HUES64 (cell line): Measurements from ENCODE around the gene C13orf46.

Source experiments
- H3K27ac ChIP-seq: 2 replicates; pipeline ENCODE4 v1.7.0; 2013; ENCODE audit warnings: low read depth, low read length, inconsistent platforms
- H3K27me3 ChIP-seq: 2 replicates; pipeline ENCODE4 v1.6.1; 2013; ENCODE audit warnings: mild to moderate bottlenecking, low read length; ENCODE audit not compliant: insufficient read depth
- H3K36me3 ChIP-seq: 2 replicates; pipeline ENCODE4 v1.6.1; 2013; ENCODE audit warnings: mild to moderate bottlenecking, low read length; ENCODE audit not compliant: insufficient read depth
- H3K4me1 ChIP-seq: 2 replicates; pipeline ENCODE4 v1.6.1; 2013; ENCODE audit warnings: mild to moderate bottlenecking, low read length, moderate library complexity; ENCODE audit not compliant: insufficient read depth
- H3K4me3 ChIP-seq: 2 replicates; pipeline ENCODE4 v1.5.1; 2013; ENCODE audit warnings: mild to moderate bottlenecking, low read length, moderate library complexity
- H3K9ac ChIP-seq: 2 replicates; pipeline ENCODE4 v1.6.1; 2013; ENCODE audit warnings: mild to moderate bottlenecking, low read depth, low read length
- H3K9me3 ChIP-seq: 2 replicates; pipeline ENCODE4 v1.6.1; 2013; ENCODE audit warnings: low read depth, low read length; ENCODE audit not compliant: insufficient read depth
- WGBS: fragments of 150-250, 120-280 bp; methylation state at CpG from one replicate; pipeline ENCODE4 v1.1.7; 2013; ENCODE audit warnings: missing lambda C conversion rate; 5-methylcytosine and 5-hydroxymethylcytosine counted together

The C13orf46 gene

DNA sequence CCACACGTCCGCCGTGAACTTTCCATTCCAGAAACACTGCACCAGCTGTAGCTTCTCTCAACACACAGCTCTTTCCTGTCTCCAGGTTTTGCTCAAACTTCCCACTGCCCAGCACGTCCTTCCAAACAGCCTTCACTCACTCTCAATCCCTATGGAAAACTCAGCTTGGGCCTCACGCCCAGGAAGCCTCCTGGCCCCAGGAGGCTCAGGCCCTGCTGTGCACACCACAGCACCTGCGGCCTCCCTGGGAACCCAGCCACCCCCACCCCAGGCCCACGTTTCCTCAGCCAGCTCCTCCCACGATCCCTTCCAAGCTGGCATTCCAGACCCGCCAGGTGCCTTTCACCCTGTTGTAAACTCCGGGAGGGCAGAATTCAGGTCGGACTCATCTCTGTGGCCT lies 35.2 kb downstream of the C13orf46 start:
- no peak overlapping the region for H3K9ac ChIP-seq
- no peaks in the 10 kb centered on the region for H3K36me3 ChIP-seq
- H3K27ac ChIP-seq: no peak overlapping the region
- H3K4me1 ChIP-seq: peaks cover 14% of the 10 kb centered on the region; the same call in 1 of the 2 replicates
- no peak overlapping the region for H3K4me3 ChIP-seq
- WGBS: 85% methylated on average over 11 of the region's 11 CpGs
- no peaks in the 10 kb centered on the region for H3K9me3 ChIP-seq
- H3K27me3 ChIP-seq: no peaks in the 10 kb centered on the region

GRCh38 chr13:113938246-113938645 lies 35.6 kb downstream of the C13orf46 start:
- H3K27ac ChIP-seq: no peak overlapping the region
- no peak overlapping the region for H3K4me3 ChIP-seq
- H3K36me3 ChIP-seq: no peaks in the 10 kb centered on the region
- no peak overlapping the region for H3K9ac ChIP-seq
- 83% methylated on average over 7 of the region's 7 CpGs for WGBS
- H3K9me3 ChIP-seq: no peaks in the 10 kb centered on the region
- no peaks in the 10 kb centered on the region for H3K27me3 ChIP-seq
- H3K4me1 ChIP-seq: peaks cover 14% of the 10 kb centered on the region; the same call in 1 of the 2 replicates

- 91% methylated on average over 20 of the region's 20 CpGs for WGBS
- H3K4me3 ChIP-seq: no peak overlapping the region
These were observed 36.2 kb downstream of the C13orf46 start for GRCh38 chr13:113937527-113938180.

GRCh38 chr13:113937073-113937472 lies 36.8 kb downstream of the C13orf46 start:
- Histone ChIP-seq H3K27me3 (no peaks in the 10 kb centered on the region), H3K4me1 (peaks cover 14% of the 10 kb centered on the region; the same call in 1 of the 2 replicates), H3K9ac (no peak overlapping the region), H3K4me3 (no peak overlapping the region), H3K36me3 (no peaks in the 10 kb centered on the region), H3K27ac (no peak overlapping the region), H3K9me3 (no peaks in the 10 kb centered on the region)
- 94% methylated on average over 12 of the region's 12 CpGs for WGBS

More at GRCh38 chr13:113937527-113938180, 36.2 kb downstream of the C13orf46 start:
- Histone ChIP-seq H3K9me3 (no peaks in the 10 kb centered on the region), H3K9ac (no peak overlapping the region), H3K27ac (no peak overlapping the region), H3K4me1 (peaks cover 14% of the 10 kb centered on the region; the same call in 1 of the 2 replicates), H3K36me3 (no peaks in the 10 kb centered on the region), H3K27me3 (no peaks in the 10 kb centered on the region)

DNA sequence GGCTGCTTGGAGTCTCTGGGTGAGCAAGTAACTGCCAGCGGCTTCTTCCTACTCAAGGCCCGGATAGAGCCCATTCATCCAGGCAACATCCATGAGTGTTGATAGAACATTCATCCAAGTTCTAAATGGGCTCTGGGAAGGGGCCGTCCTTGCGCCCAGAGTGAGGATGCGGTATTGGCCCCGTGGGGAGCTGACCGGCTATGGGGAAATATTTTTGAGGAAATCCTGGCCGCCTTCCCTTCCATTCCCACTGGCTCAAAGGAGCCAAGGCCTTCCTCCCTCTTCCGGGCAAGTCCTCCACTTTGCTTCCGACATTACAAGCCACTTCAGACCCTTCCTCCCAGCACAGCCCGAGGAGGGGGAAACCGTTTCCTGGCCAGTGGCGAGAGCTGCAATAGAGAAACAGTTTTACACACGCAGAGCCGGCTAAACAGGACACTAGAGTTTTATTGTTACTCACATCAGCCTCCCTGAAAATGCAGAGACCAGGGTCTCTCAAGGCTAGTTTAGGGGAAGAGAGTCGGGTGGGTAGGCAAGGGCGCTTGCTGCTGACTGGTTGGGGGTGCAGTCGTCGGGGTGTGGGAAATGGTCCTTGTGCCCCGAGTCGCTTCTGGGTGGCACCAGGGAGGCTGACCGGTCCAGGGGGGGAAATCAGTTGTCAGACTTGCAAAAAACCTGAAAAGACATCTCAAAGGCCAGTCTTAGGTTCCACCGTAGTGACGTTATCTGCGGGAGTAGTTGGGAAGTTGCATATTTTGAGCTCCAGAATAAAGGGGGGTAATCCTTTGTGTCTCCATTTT lies 37.5 kb downstream of the C13orf46 start:
- H3K4me1 ChIP-seq: peaks cover 14% of the 10 kb centered on the region; the same call in 1 of the 2 replicates
- WGBS: 96% methylated on average over 25 of the region's 25 CpGs
- no peaks in the 10 kb centered on the region for H3K27me3 ChIP-seq
- no peak overlapping the region for H3K9ac ChIP-seq
- H3K9me3 ChIP-seq: no peaks in the 10 kb centered on the region
- no peaks in the 10 kb centered on the region for H3K36me3 ChIP-seq
- no peak overlapping the region for H3K4me3 ChIP-seq
- H3K27ac ChIP-seq: no peak overlapping the region

DNA sequence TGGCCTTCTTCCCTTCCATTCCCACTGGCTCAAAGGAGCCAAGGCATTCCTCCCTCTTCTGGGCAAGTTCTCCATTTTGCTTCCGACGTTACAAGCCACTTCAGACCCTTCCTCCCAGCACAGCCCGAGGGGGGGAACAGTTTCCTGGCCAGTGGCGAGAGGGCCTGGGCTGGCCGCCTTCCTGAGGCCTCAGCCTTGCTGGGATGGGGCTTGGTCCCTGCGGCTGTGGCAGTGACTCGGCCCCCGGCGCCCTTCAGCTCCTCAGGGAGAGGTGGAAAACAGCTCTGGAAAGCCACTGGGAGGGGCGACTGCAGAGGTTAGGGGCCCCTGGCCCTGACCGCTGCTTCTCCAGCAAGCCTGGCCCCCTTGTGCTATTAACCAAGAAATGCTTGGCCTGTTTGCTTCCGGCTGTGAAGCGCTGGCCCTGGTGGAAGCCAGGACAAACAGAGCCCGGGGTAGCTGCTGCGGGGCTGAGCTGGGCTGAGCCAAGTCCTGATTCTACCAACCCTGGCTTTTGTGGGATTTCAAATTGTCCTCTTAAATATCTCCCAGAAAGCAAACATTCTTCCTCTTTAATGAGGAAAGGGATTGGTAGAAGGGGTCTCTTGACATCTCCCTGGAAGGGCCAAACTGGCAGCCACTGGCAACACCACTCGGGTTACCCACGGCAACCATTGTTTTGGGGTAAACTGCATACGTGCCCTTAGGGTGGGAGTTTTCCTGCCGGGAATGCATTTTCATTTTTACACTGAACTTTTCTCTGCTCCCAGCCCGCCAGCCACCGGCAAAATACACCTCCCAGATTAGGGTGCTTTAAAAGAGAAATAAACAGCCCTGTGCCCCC lies 38.7 kb downstream of the C13orf46 start:
- Histone ChIP-seq H3K9ac (no peak overlapping the region), H3K4me3 (no peak overlapping the region), H3K27me3 (no peaks in the 10 kb centered on the region), H3K9me3 (no peaks in the 10 kb centered on the region), H3K4me1 (peaks cover 14% of the 10 kb centered on the region; the same call in 1 of the 2 replicates), H3K27ac (peak overlapping the region; percentile 10; the same call in 1 of the 2 replicates), H3K36me3 (no peaks in the 10 kb centered on the region)
- WGBS: 73% methylated on average over 21 of the region's 21 CpGs

GRCh38 chr13:113934576-113934975 lies 39.3 kb downstream of the C13orf46 start:
- no peak overlapping the region for H3K4me3 ChIP-seq
- H3K9ac ChIP-seq: no peak overlapping the region
- no peaks in the 10 kb centered on the region for H3K27me3 ChIP-seq

DNA sequence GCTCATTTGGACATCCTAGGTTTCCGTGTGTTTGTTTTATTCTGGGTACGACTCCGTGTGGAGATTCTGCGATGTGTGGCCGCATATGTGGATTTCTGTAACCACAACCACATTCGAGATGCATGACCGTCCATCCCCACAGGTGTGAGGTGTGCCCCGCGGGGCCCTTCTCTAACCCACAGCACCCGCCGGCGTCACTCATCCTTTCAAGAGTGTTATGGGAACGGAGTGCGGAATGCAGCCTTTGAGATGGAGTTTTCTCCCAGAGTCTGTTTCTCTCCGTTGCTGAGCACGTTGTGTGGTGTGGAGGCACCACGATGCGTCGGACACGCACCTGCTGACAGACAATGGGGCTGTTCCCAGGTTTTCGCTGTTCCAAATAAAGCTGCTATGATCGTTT lies 40.0 kb downstream of the C13orf46 start:
- Histone ChIP-seq H3K4me3 (no peak overlapping the region), H3K27me3 (no peaks in the 10 kb centered on the region), H3K27ac (no peak overlapping the region), H3K36me3 (no peaks in the 10 kb centered on the region), H3K9me3 (no peaks in the 10 kb centered on the region), H3K4me1 (peaks cover 14% of the 10 kb centered on the region; the same call in 1 of the 2 replicates), H3K9ac (no peak overlapping the region)
- 96% methylated on average over 22 of the region's 22 CpGs for WGBS

More at GRCh38 chr13:113934576-113934975, 39.3 kb downstream of the C13orf46 start:
- Histone ChIP-seq H3K27ac (no peak overlapping the region), H3K4me1 (peaks cover 14% of the 10 kb centered on the region; the same call in 1 of the 2 replicates), H3K9me3 (no peaks in the 10 kb centered on the region), H3K36me3 (no peaks in the 10 kb centered on the region)
- 93% methylated on average over 14 of the region's 14 CpGs for WGBS

GRCh38 chr13:113931841-113932459 lies 41.9 kb downstream of the C13orf46 start:
- no peaks in the 10 kb centered on the region for H3K27me3 ChIP-seq
- H3K4me1 ChIP-seq: peaks cover 14% of the 10 kb centered on the region; the same call in 1 of the 2 replicates
- WGBS: 92% methylated on average over 16 of the region's 16 CpGs
- H3K9me3 ChIP-seq: no peaks in the 10 kb centered on the region
- no peak overlapping the region for H3K9ac ChIP-seq
- no peak overlapping the region for H3K27ac ChIP-seq
- H3K36me3 ChIP-seq: no peaks in the 10 kb centered on the region
- no peak overlapping the region for H3K4me3 ChIP-seq

GRCh38 chr13:113930671-113931637 lies 42.9 kb downstream of the C13orf46 start:
- no peaks in the 10 kb centered on the region for H3K36me3 ChIP-seq
- H3K27me3 ChIP-seq: no peaks in the 10 kb centered on the region
- WGBS: 94% methylated on average over 36 of the region's 36 CpGs
- H3K9ac ChIP-seq: no peak overlapping the region
- no peak overlapping the region for H3K27ac ChIP-seq
- H3K4me1 ChIP-seq: peaks cover 14% of the 10 kb centered on the region; the same call in 1 of the 2 replicates
- H3K4me3 ChIP-seq: no peak overlapping the region
- H3K9me3 ChIP-seq: no peaks in the 10 kb centered on the region
